Brain microvascular endothelial cell (primary cell): ENCODE measurements around the gene POLR3G.

Source experiments
- DNase-seq: peaks from one replicate; pipeline ENCODE4 v3.0.0-alpha.2; 2020
- H3K27ac ChIP-seq: fragments of 250-450 bp; sonication (Bioruptor Pico); 2 replicates; pipeline ENCODE4 v1.5.1; 2020; ENCODE audit warnings: mild to moderate bottlenecking, moderate library complexity
- H3K27me3 ChIP-seq: fragments of 250-450 bp; sonication (Bioruptor Pico); replicated peaks from 2 replicates; pipeline ENCODE4 v1.5.1; 2020; ENCODE audit warnings: mild to moderate bottlenecking
- H3K36me3 ChIP-seq: fragments of 250-450 bp; sonication (Bioruptor Pico); replicated peaks from 2 replicates; pipeline ENCODE4 v1.5.1; 2020; ENCODE audit warnings: mild to moderate bottlenecking
- H3K4me3 ChIP-seq: 2 replicates; pipeline ENCODE4 v1.5.1; 2011; ENCODE audit warnings: low read depth, mild to moderate bottlenecking, control low read depth, low read length, moderate library complexity
- in situ Hi-C: cut with HindIII; loops from 2 replicates; pipeline ENCODE4 v1.10.0; 2017; ENCODE audit warnings: low sequenced_read_pairs, low pct_ligation_motif_present
- TF ChIP-seq, protein P1 (sequence below): IDR thresholded peaks from 2 replicates; pipeline ENCODE4 v1.5.1; 2011; ENCODE audit warnings: low read depth, mild to moderate bottlenecking, moderate library complexity, low read length, control low read depth, inconsistent platforms; ENCODE audit errors: missing control alignments

POLR3G gene

DNA sequence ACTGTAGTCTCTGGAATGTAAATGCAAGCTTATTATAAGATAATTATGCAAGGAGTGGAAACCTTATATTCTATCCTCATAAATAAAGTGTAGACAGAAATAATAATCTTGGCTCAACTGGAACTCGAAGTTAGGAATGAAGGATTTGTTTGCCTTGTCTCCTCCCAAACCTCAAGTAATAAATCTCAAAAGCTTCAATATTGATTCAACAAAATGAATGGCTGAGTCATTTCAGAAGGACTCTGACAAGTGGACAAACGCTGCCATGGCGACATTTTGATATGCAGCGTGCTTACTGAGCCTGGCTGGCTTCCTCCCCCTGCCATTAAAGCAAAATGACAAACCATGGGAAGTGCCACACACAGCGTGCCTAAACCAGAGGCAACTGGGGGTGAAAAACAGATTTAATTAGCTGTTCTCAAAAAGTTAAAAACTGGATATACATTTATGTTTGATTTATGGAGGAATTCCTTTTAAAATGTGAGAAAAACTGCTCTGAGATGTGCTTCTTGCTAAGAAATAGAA, 73.5 kb downstream of the POLR3G start:
- TF ChIP-seq, protein P1, sequence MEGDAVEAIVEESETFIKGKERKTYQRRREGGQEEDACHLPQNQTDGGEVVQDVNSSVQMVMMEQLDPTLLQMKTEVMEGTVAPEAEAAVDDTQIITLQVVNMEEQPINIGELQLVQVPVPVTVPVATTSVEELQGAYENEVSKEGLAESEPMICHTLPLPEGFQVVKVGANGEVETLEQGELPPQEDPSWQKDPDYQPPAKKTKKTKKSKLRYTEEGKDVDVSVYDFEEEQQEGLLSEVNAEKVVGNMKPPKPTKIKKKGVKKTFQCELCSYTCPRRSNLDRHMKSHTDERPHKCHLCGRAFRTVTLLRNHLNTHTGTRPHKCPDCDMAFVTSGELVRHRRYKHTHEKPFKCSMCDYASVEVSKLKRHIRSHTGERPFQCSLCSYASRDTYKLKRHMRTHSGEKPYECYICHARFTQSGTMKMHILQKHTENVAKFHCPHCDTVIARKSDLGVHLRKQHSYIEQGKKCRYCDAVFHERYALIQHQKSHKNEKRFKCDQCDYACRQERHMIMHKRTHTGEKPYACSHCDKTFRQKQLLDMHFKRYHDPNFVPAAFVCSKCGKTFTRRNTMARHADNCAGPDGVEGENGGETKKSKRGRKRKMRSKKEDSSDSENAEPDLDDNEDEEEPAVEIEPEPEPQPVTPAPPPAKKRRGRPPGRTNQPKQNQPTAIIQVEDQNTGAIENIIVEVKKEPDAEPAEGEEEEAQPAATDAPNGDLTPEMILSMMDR, result no peak
- peak; percentile 14 for DNase-seq
- no peaks in the 10 kb centered on the region for H3K36me3 ChIP-seq
- H3K4me3 ChIP-seq, result no peak overlapping the region
- H3K27me3 ChIP-seq, result peaks cover 10% of the 10 kb centered on the region
- no peak overlapping the region for H3K27ac ChIP-seq
- in situ Hi-C loops, result no loop called here

DNA sequence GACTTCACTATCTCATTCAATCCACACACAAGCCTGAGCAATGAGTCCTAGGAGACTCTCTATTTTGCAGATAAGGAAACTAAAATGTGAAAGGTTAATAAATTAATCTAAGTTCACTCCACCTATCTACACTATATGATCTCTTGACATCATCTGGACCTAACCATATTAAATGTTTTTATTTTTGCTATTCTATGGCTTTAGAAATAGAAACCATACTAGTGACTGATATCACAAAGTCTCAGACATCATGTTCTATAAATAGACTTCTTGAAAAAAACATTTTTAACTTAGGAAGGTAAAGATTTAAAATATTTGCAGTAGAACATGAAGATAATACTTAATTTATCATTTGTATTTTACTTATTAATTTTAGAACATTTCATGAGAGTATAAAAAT, 74.6 kb downstream of the POLR3G start:
- in situ Hi-C loops, result no loop called here
- Histone ChIP-seq H3K36me3 (no peaks in the 10 kb centered on the region), H3K27me3 (peaks cover 10% of the 10 kb centered on the region), H3K4me3 (no peak overlapping the region), H3K27ac (no peak overlapping the region)
- no peak for DNase-seq
- TF ChIP-seq, protein P1, result no peak

DNA sequence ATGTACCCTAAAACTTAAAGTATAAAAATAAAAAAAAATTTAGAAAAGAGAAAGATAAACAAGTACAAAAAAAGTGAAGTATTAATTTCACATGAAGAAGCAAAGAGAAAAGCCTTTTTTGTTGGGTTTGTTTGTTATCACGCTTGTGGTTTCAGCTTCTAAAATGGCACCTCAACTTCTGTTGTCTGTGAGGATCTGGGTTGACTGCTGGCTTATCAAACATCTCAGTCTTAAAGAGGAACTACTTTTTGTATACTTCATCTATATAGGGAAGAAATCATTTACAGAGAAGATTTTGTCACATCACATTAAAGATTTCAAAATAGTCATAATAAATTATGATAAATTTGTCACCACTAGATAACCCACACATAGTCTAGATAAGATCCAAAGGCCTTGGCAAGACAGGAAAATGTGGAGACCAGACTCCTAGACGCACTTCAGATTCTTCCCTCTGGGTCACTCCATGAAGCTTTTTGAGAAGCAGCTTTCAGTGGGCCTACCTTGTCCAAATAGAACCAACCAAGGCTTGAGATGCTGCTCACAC, 75.1 kb downstream of the POLR3G start:
- Histone ChIP-seq H3K27ac (no peak overlapping the region), H3K36me3 (no peaks in the 10 kb centered on the region), H3K27me3 (peaks cover 10% of the 10 kb centered on the region), H3K4me3 (no peak overlapping the region)
- no peak for DNase-seq
- in situ Hi-C loops, result no loop called here
- TF ChIP-seq, protein P1, result no peak

DNA sequence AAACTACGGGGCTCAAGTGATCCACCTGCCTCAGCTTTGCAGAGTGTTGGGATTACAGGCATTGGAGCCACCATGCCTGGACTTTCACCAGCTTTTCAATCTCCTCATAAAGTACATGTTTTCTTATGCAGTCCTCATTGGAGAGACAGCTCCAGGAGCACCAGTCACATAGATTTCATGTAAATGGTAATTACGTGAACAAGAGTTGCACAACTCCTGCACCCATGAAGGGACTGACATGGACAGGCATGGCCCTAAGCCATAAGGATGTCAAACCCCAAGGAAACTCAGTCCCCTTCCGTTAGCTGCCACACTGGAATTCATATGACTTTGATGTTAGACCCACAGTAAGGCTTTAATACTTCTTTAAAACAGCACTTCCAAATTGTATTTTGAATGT, 76.3 kb downstream of the POLR3G start:
- in situ Hi-C loops, result no loop called here
- Histone ChIP-seq H3K4me3 (no peak overlapping the region), H3K27me3 (peaks cover 7% of the 10 kb centered on the region), H3K27ac (no peak overlapping the region), H3K36me3 (no peaks in the 10 kb centered on the region)
- TF ChIP-seq, protein P1, result no peak
- no peak for DNase-seq

GRCh38 chr5:90551376-90551775, 76.7 kb downstream of the POLR3G start:
- H3K27ac ChIP-seq, result no peak overlapping the region
- H3K27me3 ChIP-seq, result peaks cover 12% of the 10 kb centered on the region
- in situ Hi-C loops, result no loop called here
- H3K4me3 ChIP-seq, result no peak overlapping the region
- TF ChIP-seq, protein P1, result no peak
- H3K36me3 ChIP-seq, result no peaks in the 10 kb centered on the region
- no peak for DNase-seq

DNA sequence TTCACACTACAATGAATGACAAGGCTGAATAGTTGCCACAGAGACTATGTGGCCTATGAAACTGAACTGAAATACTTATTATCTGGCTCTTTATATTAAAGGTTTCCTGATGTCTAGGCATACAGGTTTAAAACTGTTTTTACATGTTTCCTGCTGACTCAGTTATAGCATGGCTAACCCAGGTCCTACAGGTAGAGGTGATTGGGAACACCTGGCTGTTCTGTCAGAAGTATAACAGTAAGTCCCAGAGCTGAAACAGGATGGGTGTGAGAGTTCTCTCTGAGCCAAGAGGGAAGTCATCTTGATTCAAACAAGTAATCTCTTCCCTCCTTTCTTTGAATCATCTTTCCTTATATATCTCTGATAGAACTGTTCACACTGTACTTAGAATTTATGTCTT, 79.0 kb downstream of the POLR3G start:
- H3K27me3 ChIP-seq, result peaks cover 33% of the 10 kb centered on the region
- H3K4me3 ChIP-seq, result no peak overlapping the region
- H3K27ac ChIP-seq, result no peak overlapping the region
- TF ChIP-seq, protein P1, result no peak
- H3K36me3 ChIP-seq, result no peaks in the 10 kb centered on the region
- DNase-seq, result no peak
- in situ Hi-C loops, result no loop called here
